Left colon (tissue), 2 donors: ENCODE measurements around the gene EXOSC10. TPM values are rescaled to one million over a fixed set of nuclear protein-coding genes. Genes with fewer than 3 reads are reported as not detected.
A peak's percentile ranks its signal among the peaks of the same experiment; 100 is the strongest.

Source experiments
- ATAC-seq: fragments of 200-7000 bp; cut with Tn5 transposase; one replicate; pipeline ENCODE4 v1.9.1; 2020; ENCODE audit warnings: mild to moderate bottlenecking, moderate library complexity
- DNase-seq, 2 donors: peaks; one replicate each; pipeline ENCODE4 v3.0.0-alpha.2; 2020
- intact Hi-C, 2 donors: fragments of 100-400 bp; cut with DNase I in 1 of 2; cut with micrococcal nuclease in 1 of 2; formaldehyde crosslinking; loops; one replicate each; pipeline versions ENCODE4 v1.11.2 to v1.14.0; 2022; cut with DNase I, micrococcal nuclease
- long read RNA-seq: library from polyadenylated mRNA; unstranded; transcript quantifications from one replicate; pipeline ENCODE4 v2.0.0, GENCODE V29; 2021
- total RNA-seq, 2 donors: library from RNA; stranded (reverse); fragmentation: NEBNext Ultra II Directional; extraction: Animal tissue kit (Norgen Biotek cat#: 25700); gene quantifications; one replicate each; pipeline ENCODE4 v1.2.1, GENCODE V29; 2021
- donor health status: DM: no; HTN: no; CAD: no.
- donor health status: DM: yes; HTN: yes; CAD: no.

Gene EXOSC10
- total RNA-seq, result 10 to 100 TPM; 38.2 to 54.3 TPM
- long read RNA-seq, transcript EXOSC10-202 (25 exons, 2,808 nt), result major isoform, 75 of 133 reads
- long read RNA-seq, partial matches to known transcripts, result 41 of 133 reads
- long read RNA-seq, other reads (novel, unspliced or antisense), result 17 of 133 reads

DNA sequence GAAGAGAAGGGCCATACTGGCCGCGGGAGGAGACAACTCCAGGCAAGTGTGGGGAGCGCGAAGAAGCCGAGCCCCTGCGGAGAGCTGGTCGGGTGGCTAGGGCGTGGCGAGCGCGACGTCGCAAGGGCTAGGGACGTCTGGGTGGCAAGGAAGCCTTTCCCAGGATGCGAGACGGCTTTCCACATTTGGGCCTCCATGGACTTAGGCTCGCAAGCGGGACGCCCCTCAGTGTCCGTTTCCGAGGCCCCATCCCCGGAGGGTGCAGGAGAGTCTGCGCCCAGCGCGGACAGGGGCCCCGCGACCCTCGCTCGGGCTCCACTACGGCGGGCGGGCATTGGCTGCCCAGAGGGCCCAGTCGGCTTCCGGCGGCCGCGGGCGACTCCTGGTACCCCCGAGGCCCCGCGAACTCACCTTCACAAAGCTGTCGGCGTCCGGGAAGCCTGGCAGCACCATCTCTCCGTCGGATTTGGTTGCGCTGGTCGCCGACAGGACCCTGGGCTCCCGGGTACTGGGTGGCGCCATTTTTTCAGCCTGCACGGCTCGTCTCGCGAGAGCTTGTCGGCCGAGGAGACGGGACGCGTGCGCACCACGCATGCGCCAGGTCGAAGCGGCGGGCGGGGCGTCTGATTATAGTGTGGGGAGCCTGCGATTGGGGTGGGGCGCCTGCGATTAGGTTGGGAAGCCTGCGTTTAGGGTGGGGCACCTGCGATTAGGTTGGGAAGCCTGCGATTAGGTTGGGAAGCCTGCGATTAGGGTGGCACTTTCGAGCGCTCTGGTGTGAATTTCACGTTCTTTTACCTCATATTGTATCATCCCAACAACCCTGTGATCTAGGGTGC lies at the start of gene EXOSC10:
TSS of gene EXOSC10 (minus strand) at position 560 of the 839 bp plus-strand sequence. CDS start at position 522, 38 bp downstream.
- DNase-seq (peak; percentile 90 to 97), ATAC-seq (peak; percentile 97)
- intact Hi-C loops, result no loop called here

GRCh38 chr1:11147197-11147770 lies 47.6 kb upstream of the EXOSC10 start:
- ATAC-seq (no peak), DNase-seq (no peak)
- intact Hi-C loops, result no loop called here

DNA sequence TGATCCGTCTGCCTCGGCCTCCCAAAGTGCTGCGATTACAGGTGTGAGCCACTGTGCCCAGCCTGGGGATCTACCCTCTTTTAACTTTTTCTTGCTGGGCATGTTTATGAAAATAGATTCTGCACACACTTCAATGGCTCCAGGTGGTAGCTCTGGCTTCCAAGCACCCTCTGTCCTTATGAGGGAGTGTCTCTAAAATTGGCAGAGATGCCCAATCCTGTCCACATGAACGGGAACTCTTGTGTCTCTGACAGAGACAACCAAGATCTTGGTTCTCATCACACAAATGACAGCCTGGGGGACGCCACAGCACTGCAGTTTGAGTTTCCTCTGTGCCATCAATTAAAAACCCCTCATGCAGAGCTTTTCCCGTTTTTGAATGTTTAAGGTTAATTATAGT lies 46.1 kb upstream of the EXOSC10 start:
- intact Hi-C loops, result no loop called here
- ATAC-seq (no peak), DNase-seq (no peak)

GRCh38 chr1:11144570-11145256 lies 45.0 kb upstream of the EXOSC10 start:
- intact Hi-C loops, result no loop called here
- no peak for DNase-seq
- ATAC-seq, result no peak

DNA sequence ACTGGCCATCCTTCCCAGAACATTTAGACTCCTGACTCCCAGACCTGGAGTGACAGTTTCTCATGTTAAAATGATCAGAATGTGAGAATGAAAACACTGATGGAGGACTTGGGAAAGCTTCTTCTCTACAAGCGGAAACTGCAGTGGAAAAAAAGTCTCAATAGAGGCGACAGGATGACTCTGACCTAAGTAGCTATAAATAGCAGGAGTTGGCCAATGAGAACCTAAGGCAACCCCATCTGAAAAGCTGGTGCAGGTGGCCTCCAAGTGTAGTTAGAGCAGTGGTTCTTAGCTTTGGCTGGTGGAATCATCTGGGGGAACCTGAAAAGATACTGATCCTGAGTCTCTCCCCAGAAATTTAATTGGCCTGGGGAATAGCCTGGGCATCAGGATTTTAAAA lies 44.2 kb upstream of the EXOSC10 start:
- intact Hi-C loops, result no loop called here
- DNase-seq, result no peak
- no peak for ATAC-seq

DNA sequence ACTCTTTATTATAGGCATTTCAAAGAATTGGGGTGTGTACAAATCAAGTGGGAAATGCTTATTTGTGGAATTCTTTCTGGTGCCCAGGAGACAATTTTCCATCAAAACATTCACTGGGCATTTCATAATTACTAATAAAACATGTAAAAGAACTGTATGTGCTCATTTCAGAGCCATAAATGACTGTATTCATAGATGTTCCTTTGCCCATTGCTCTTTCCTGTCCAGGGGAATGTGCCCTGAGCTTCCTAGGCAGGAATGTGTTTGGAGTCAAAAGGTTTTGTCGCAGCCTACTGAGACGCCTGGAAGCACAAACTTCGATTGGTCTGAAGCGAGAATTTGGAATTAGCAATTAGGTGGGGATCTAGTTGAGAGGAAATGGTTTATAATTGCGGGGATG lies 43.7 kb upstream of the EXOSC10 start:
- ATAC-seq (no peak), DNase-seq (no peak)
- intact Hi-C loops, result no loop called here

GRCh38 chr1:11142618-11143391 lies 43.1 kb upstream of the EXOSC10 start:
- intact Hi-C loops, result no loop called here
- no peak for DNase-seq
- ATAC-seq, result no peak

GRCh38 chr1:11138952-11139351 lies 39.3 kb upstream of the EXOSC10 start:
- no peak for DNase-seq
- intact Hi-C loops, result no loop called here
- no peak for ATAC-seq

DNA sequence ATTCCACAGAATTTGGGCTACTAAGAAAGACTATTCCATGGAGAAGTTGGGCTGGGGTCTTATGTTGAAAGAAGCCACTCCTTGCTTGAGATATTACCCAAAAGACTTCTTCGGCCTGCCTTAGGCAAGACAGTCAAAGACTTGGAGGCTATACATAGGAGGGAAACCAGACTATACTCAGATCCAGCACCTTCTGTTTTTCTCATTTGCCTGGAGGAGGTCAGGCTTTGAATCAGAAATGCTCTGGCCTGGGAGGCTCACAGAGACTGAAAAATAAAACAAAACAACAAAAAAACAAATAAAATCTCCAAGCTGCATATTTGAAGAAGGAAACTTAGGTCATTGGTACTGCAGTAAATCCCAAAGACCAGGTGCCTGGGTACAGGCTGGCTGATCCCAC lies 38.4 kb upstream of the EXOSC10 start:
- no peak for DNase-seq
- no peak for ATAC-seq
- intact Hi-C loops, result no loop called here

DNA sequence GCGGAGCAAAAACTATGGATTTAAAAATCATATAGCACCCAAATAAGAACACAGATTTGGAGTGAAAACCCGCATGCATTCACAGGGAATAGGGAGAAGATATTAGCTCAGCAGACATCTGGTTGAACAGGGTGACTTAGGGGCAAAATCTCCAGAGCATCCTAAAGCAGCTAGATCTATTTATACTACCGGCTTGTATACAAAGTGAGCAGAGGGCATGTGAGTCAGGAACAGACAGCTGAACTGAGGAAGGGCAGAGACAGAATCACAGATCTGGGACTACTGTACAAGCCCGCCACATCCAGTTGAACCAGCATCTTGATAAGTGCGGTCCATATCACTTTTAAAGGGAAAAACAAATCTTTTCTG lies 35.2 kb upstream of the EXOSC10 start:
- intact Hi-C loops, result no loop called here
- no peak for DNase-seq
- no peak for ATAC-seq

DNA sequence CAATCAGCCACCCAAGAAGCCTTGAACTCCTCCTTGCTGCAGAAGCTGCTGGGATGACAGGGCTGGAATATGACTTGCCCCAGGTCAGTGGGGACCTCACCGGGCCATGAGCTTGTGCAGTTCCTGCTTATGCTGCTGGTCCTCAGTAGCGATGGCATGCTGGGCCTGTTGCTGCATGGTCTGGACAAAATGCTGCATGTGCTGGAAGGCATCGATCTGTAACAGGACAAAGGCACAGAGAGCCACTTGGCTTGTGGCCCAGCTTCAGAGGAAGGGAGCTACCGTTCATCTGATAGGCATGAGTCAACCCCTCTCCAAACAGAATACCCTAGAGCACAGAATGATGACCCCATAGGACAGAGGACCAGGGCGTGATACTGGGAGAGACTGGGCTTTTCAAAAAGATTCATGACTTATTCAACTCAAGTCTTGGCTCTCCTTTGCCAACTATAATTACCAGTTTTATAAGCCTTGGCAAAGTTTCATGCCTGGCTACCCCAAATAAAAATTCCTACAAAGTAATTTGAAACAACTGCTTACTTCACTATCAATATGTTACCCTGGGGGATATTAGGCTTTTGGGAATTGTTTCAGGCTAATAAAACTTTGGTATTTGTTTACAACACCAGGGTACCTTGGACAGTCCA lies 34.7 kb upstream of the EXOSC10 start:
- no peak for ATAC-seq
- intact Hi-C loops, result no loop called here
- peak in 1 of 2 donors; percentile 6 for DNase-seq

- DNase-seq (no peak), ATAC-seq (no peak)
- intact Hi-C loops, result no loop called here
These were observed 33.1 kb upstream of the EXOSC10 start for GRCh38 chr1:11132563-11133293.

- DNase-seq, result no peak
- intact Hi-C loops, result no loop called here
These were observed 32.1 kb upstream of the EXOSC10 start for GRCh38 chr1:11131816-11132215.

DNA sequence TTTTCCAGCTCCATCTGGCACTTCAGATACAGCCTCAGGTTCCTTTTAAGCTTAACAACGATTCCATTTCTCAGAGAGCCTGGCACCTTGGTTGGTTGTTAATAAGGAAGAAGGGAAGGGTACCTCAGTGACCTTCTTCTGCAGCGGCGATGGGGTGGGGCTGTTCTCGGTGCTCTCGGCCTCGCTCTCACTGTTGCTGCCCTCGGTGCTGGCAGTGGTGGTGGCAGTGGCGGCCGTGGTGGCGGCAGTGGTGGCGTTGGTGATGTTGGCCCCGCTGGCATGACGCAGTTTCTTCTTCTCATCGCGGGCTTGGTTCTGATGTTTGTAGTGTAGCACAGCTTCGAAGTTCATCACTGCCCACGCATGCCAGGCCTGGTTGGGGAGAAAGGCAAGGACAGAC lies 30.7 kb upstream of the EXOSC10 start:
- intact Hi-C loops, result no loop called here
- no peak for ATAC-seq
- no peak for DNase-seq

More at GRCh38 chr1:11131816-11132215, 32.1 kb upstream of the EXOSC10 start:
- ATAC-seq, result no peak

- intact Hi-C loops, result no loop called here
- ATAC-seq, result no peak
- no peak for DNase-seq
These were observed 30.2 kb upstream of the EXOSC10 start for GRCh38 chr1:11129649-11130390.

DNA sequence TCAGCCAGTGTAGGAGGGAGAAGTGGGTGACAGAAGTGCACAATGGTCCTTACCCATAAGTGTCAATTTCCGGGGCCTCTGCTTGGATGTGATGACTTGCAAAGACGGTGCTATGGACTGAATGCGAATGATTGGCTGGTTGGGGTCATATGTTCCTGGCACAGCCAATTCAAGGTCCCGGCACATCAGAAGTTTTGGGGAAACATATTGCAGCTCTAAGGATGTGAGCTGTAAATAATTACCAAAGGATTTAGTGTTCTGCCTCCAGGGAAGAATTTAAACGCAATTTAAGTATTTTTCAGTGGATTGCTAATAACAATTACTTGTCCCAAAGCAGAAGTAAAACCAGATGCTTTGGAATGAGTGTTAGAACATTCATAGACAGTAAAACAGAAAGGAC lies 26.9 kb upstream of the EXOSC10 start:
- DNase-seq, result no peak
- intact Hi-C loops, result no loop called here
- no peak for ATAC-seq

DNA sequence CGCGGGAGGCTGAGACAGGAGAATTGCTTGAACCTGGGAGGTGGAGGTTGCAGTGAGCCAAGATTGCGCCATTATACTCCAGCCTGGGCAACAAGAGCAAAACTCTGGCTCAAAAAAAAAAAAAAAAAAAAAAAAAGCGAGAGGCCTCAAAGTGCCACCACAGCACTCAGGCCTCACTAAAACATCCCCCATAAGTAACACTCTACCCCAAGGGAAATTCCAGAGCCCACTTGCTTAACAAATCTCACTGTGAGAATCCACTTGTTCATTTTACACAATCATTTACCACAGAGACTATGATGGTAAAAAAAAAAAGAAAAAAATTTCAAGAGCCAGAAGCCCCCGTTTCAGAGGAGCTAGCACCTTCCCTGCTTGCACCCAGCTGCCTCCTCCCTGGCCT lies 26.3 kb upstream of the EXOSC10 start:
- ATAC-seq (no peak), DNase-seq (no peak)
- intact Hi-C loops, result no loop called here
